IPS-18a (cell line): Measurements from ENCODE around the gene MTHFD1L.
"Not testable (repeated sequence)": the region's sequence is repeated elsewhere in the genome, so short reads cannot be mapped to it uniquely, and the experiment has no call there.

Experiments used
- H3K27ac ChIP-seq: one replicate; pipeline ENCODE4 v1.5.1; 2013; ENCODE audit warnings: low read length
- H3K27me3 ChIP-seq: one replicate; pipeline ENCODE4 v1.6.1; 2013; ENCODE audit warnings: mild to moderate bottlenecking, low read length; ENCODE audit not compliant: control insufficient read depth, insufficient read depth
- H3K36me3 ChIP-seq: one replicate; pipeline ENCODE4 v1.6.1; 2013; ENCODE audit warnings: low read depth, low read length; ENCODE audit not compliant: control insufficient read depth
- H3K4me1 ChIP-seq: one replicate; pipeline ENCODE4 v1.6.1; 2013; ENCODE audit warnings: low read depth, low read length; ENCODE audit not compliant: control insufficient read depth
- H3K4me3 ChIP-seq: one replicate; pipeline ENCODE4 v1.5.1; 2013; ENCODE audit warnings: low read length
- H3K9ac ChIP-seq: one replicate; pipeline ENCODE4 v1.6.1; 2013; ENCODE audit warnings: mild to moderate bottlenecking, low read length, moderate library complexity
- H3K9me3 ChIP-seq: one replicate; pipeline ENCODE4 v1.6.1; 2013; ENCODE audit warnings: low read depth, low read length; ENCODE audit not compliant: control insufficient read depth

The MTHFD1L gene

DNA sequence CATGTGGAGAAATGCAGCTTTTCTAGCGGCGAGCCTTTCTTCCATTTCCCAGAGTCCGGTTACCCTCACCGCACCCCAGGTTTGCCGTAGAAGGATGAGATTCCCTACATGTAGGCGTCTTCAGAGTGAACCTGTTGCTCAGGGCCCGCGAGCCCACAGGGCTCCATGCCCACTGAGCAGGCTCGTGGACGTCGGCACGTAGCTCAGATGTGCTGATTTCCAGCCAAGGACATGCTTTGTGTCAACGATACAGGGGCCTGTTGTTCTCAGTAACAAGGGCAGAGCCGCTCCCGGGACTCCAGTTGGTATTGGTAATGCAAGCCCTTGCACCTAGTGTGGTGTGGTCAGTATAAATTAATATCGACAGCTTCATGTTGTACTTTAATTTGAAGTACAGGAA, 159.6 kb downstream of the MTHFD1L start:
- Histone ChIP-seq H3K27me3 (no peaks in the 10 kb centered on the region), H3K9ac (no peak overlapping the region), H3K4me1 (no peaks in the 10 kb centered on the region), H3K27ac (no peak overlapping the region), H3K9me3 (no peaks in the 10 kb centered on the region), H3K4me3 (no peak overlapping the region), H3K36me3 (peaks cover 17% of the 10 kb centered on the region)

DNA sequence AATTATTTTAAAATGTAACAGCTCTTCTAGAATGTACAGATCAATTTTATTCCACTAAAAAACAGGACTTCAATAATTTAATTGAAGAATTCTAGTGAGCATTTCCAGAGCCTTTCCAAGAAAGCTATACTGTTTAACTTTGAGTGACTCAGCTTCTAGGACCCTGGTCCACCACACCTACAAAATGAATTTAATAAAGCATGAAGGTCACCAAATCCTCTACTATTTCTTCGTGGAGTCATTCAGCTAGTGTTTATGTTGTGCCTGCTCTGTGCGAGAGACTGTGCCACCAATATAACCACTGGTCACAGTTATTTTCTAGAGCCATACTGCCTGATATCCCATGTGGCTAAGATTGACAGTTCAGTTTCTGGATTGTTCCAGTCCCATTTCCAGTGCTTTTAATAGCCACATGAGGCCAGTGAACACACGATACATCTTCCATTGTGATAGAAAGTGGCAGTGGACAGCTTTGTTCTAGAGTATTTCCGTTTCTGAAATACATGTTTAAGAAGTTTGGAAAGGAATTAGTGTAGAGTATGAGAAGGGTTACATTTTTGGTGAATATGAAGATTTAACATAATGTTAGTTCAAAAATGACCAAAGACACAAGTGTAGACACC, 160.7 kb downstream of the MTHFD1L start:
- Histone ChIP-seq H3K4me1 (no peaks in the 10 kb centered on the region), H3K36me3 (peaks cover 15% of the 10 kb centered on the region), H3K9ac (no peak overlapping the region), H3K4me3 (no peak overlapping the region), H3K27ac (no peak overlapping the region), H3K27me3 (no peaks in the 10 kb centered on the region), H3K9me3 (no peaks in the 10 kb centered on the region)

DNA sequence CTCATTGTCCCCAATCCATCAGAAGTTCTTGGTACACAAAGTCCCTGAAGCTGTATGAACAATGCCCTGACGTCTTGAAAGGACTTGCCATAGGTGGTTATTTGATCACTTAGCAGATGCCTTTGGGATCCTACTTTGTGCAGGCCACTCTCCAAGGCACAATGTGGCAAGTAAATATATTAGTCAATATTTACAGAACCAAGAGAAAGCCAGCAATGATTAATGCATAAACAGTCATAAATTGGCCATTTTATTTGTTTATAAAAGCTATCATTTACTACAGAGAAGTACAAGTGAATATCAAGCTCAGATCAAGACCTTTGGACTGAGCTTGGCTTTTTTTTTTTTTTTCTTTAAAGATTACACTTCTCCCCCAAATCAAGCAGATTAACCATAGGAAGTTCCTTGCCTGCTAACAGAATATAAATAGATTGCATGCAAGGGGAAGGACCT, 161.8 kb downstream of the MTHFD1L start:
- no peak overlapping the region for H3K27ac ChIP-seq
- H3K4me1 ChIP-seq: no peaks in the 10 kb centered on the region
- no peaks in the 10 kb centered on the region for H3K9me3 ChIP-seq
- H3K4me3 ChIP-seq: no peak overlapping the region
- no peaks in the 10 kb centered on the region for H3K27me3 ChIP-seq
- no peak overlapping the region for H3K9ac ChIP-seq
- H3K36me3 ChIP-seq: peaks cover 10% of the 10 kb centered on the region

DNA sequence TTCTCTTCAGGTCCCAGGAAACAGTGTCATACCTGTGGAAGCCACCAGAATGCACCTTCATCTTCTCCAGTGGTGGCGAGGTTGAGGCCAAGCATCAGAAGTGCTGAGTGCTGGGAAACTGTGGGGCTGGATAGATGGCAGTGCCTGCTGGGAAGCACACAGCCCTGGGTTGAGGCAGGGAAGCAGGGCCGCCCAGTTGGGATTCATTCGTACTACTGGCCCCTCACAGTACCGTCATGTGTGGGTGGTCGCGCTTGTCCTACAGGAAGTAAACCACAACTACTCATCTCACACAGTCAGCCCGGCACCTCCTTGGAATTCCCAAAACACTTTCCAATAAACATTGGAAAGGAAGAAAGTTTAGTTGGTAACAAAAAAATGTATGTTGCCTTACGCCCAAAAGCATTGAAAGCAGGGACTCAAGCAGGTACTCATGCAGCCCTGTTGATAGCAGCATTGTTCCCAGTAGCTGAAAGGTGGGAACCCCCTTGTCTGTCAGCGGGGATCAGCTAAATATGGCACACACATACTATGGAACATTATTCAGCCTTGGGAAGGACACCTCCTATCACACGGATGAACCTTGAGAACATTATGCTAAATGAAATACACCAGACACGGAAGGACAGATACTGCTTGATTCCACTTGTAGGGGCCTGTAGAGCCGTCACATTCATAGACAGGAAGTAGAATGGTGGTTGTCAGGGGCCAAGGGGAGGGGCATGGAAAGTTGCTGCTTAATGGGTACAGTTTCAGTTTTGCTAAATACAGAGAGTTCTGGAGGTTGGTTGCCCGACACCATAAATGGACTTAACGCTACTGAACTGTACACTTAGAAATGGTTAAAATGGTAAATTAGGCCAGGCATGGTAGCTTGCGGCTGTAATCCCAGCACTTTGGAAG, 162.7 kb downstream of the MTHFD1L start:
- H3K27me3 ChIP-seq: no peaks in the 10 kb centered on the region
- no peak overlapping the region for H3K4me3 ChIP-seq
- no peaks in the 10 kb centered on the region for H3K9me3 ChIP-seq
- no peak overlapping the region for H3K27ac ChIP-seq
- H3K9ac ChIP-seq: no peak overlapping the region
- H3K4me1 ChIP-seq: no peaks in the 10 kb centered on the region
- peaks cover 10% of the 10 kb centered on the region for H3K36me3 ChIP-seq

DNA sequence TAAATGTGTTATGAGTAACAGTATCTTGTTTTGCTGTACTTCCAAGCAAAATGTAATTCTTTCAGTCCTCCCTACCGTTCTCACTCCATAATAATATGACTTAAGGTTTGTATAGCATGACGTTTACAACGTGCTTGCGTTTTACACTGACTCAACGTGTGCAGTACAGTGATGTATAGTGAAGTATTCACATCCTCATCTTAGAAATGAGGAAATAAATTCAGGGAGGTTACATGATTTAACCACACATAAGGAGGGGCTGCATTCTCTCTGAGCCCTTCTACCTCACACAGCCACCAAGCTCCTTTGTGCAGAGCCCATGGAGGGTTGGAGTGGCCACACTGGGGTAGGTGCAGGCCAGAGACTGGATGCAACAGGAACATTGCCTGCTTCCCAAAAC, 164.5 kb downstream of the MTHFD1L start:
- no peaks in the 10 kb centered on the region for H3K27me3 ChIP-seq
- H3K27ac ChIP-seq: no peak overlapping the region
- H3K36me3 ChIP-seq: peaks cover 12% of the 10 kb centered on the region
- H3K9ac ChIP-seq: no peak overlapping the region
- no peaks in the 10 kb centered on the region for H3K4me1 ChIP-seq
- no peaks in the 10 kb centered on the region for H3K9me3 ChIP-seq
- H3K4me3 ChIP-seq: no peak overlapping the region

DNA sequence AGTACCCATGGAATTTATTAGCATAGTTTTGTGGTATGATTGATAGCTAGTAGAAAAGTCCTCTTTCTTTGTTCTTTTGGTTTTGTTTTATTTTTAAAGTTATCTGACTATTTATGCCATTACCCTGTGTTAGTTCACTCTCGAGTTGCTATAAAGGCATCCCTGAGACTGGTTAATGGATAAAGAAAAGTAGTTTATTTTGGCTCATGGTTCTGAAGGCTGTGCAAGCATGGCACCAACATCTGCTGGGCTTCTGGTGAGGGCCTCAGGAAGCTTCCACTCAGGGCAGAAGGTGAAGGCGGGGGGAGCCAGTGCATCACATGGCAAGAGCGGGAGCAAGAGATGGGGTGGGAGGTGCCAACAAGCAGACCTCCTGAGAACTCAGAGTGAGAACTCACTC, 166.5 kb downstream of the MTHFD1L start:
- Histone ChIP-seq H3K27me3 (no peaks in the 10 kb centered on the region), H3K4me1 (no peaks in the 10 kb centered on the region), H3K27ac (no peak overlapping the region), H3K9ac (no peak overlapping the region), H3K9me3 (no peaks in the 10 kb centered on the region), H3K36me3 (peaks cover 20% of the 10 kb centered on the region), H3K4me3 (no peak overlapping the region)

DNA sequence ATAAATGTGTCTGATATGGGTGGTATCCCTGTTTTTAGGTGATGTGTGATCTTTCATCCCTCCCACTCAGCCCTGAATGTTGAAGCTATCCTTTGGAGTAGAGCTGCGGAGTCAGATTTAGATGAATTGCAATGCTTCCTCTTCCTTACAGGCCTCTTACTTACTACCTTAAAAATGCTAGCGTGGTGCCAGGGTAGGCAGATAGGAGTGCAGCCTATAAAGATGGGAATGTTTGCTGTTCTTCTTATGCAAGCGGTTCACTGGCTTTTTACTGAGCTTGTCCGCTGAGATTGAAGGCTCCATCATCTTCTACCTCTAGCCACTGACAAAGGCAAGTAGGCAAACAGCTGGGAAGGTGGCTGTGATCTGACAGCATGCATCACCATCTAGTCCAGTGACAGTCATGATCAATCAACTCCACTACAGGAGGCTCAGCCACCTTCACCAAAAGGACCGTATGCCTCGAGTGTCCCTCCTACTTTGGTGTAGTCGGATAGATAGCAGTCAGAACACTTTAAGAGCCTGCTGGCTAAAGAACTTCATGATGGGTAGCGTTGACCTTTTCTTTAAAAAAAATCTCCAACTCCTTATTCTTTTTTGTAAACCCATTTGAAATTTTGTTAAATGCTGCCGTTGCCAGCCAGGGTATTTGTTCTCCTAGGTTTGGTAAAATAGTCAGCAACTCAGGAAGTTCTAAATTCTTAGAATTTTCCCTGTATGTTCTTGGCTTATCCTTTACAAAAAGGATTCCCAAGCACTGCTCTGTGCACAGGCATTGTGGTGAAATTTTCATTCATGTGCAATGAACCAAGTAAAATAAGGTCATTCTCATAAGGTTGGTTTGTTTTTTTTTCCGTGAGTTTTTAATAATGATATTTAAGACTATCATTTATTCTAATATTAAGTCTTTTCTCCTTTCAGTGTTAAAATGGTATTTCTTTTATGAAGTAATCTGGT, 169.6 kb downstream of the MTHFD1L start:
- H3K9me3 ChIP-seq: no peaks in the 10 kb centered on the region
- H3K4me1 ChIP-seq: no peaks in the 10 kb centered on the region
- no peak overlapping the region for H3K27ac ChIP-seq

DNA sequence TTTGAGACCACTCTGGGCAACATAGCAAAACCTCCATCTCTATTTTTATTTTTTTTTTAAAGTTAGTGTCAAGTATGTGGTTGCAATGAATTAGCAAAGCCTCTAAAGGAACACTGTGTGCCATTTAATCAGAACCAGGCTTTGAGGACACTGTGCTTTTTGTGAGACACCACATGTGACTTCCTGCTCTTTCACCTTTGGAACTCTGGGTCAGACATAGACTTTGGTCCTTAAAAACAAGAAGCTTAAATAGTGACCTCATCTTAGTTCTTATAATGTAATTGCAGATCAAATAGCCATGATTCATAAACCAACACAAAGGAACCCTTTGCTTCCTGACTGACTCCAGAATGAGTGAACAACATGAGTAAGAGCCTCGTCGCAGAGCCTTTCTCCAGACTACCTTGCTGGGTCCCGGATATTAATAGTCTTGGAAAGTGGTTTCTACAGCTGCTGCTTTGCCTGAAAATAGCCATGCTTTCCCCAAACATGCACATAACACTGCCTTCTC, 170.8 kb downstream of the MTHFD1L start:
- not testable (repeated sequence) for H3K9ac ChIP-seq, H3K4me3 ChIP-seq, H3K9me3 ChIP-seq

More for the DNA sequence above, 169.6 kb downstream of the MTHFD1L start:
- Histone ChIP-seq H3K4me3 (no peak overlapping the region), H3K9ac (no peak overlapping the region), H3K36me3 (peaks cover 25% of the 10 kb centered on the region), H3K27me3 (no peaks in the 10 kb centered on the region)

DNA sequence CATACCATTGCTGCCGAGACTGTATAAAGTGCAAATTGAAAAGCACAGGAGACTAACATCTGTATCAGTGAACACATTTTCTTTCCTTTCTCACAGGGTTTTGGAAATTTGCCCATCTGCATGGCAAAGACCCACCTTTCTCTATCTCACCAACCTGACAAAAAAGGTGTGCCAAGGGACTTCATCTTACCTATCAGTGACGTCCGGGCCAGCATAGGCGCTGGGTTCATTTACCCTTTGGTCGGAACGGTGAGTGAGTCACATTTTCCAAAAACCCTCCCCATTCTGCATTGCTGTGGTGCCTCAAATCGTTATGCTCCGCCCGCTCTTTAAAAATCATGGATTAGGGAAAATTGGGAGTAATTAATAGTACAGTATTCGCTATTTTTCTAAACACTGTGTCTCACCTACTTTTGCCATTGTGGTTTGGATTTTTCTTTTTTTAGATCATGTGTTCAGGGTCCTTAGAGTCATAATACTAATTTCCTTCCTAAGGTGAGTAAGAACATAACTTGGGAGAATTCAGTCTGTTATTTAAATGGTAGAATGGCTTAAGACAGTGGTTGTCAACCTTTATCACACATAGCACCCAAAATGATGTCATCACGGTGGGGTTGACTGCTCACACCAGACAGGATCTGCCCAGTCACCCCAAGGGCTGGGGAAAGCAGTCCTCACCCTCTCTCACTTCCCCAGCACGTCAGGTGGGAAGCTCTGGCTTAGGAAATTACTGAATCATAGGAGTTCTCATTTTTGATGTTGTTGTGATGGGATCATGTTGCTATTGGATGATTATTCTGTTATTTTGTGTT, 171.6 kb downstream of the MTHFD1L start:
- Histone ChIP-seq H3K9me3 (no peaks in the 10 kb centered on the region), H3K27ac (no peak overlapping the region), H3K27me3 (no peaks in the 10 kb centered on the region), H3K4me1 (no peaks in the 10 kb centered on the region), H3K9ac (no peak overlapping the region), H3K4me3 (no peak overlapping the region), H3K36me3 (peaks cover 25% of the 10 kb centered on the region)

More for the DNA sequence above, 170.8 kb downstream of the MTHFD1L start:
- H3K27ac ChIP-seq, H3K4me1 ChIP-seq, H3K27me3 ChIP-seq: not testable (repeated sequence)
- H3K36me3 ChIP-seq: peaks cover 25% of the 10 kb centered on the region

DNA sequence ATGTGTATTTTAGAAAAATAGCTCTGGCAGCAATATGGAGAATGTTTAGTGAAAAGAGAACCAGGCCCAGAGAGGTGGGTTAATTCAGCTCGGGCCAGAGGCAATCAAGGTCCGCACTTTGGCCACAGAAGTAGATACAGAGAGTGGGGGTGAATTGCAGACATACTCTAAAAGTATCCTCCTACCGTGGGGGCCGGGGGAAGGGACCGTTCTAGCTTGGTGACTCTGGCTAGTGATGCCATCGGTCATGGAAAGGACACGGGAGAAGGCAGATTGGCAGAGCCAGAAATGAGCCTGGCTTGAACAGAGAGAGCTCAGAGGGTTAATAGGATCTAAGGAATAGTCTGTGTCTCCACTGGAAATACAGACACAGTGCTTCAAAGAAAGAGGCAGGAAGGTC, 173.1 kb downstream of the MTHFD1L start:
- Histone ChIP-seq H3K9ac (no peak overlapping the region), H3K9me3 (no peaks in the 10 kb centered on the region), H3K4me1 (no peaks in the 10 kb centered on the region), H3K36me3 (peaks cover 25% of the 10 kb centered on the region), H3K27ac (no peak overlapping the region), H3K4me3 (no peak overlapping the region), H3K27me3 (no peaks in the 10 kb centered on the region)
